CD4-positive, CD25-positive, alpha-beta regulatory T cell (primary cell): ENCODE results near the gene SLC23A1. TPM values are rescaled to one million over a fixed set of nuclear protein-coding genes. Genes with fewer than 3 reads are reported as not detected.
"Not testable (repeated sequence)": the region's sequence is repeated elsewhere in the genome, so short reads cannot be mapped to it uniquely, and the experiment has no call there.

Experiments
- ATAC-seq, 2 donors: fragments of 150-1000 bp; cut with Tn5 transposase; one replicate each; pipeline ENCODE4 v1.10.0; 2021; ENCODE audit warnings: low read depth in 2 of 2, moderate number of reproducible peaks in 2 of 2, moderate library complexity in 1 of 2
- DNase-seq, 3 donors: peaks; one replicate each; pipeline versions ENCODE4 v3.0.0 to v3.0.0-alpha.2; 2012 to 2022; ENCODE audit warnings: mixed read lengths in 1 of 3
- H3K27ac ChIP-seq: one replicate; pipeline ENCODE4 v1.7.0; 2013; ENCODE audit warnings: mild to moderate bottlenecking, low read length; ENCODE audit not compliant: insufficient read depth, poor library complexity, severe bottlenecking
- H3K27me3 ChIP-seq: one replicate; pipeline ENCODE4 v1.7.0; 2013; ENCODE audit warnings: low read length; ENCODE audit not compliant: control insufficient read depth, insufficient read depth
- H3K36me3 ChIP-seq: one replicate; pipeline ENCODE4 v1.7.0; 2013; ENCODE audit warnings: mild to moderate bottlenecking, low read length, moderate library complexity; ENCODE audit not compliant: control insufficient read depth, insufficient read depth
- H3K4me1 ChIP-seq: 2 replicates; pipeline ENCODE4 v1.7.0; 2013; ENCODE audit warnings: mild to moderate bottlenecking, low read length; ENCODE audit not compliant: insufficient read depth, control insufficient read depth, poor library complexity, severe bottlenecking
- H3K4me3 ChIP-seq: one replicate; pipeline ENCODE4 v1.7.0; 2013; ENCODE audit warnings: low read depth, mild to moderate bottlenecking, low read length, moderate library complexity
- H3K9me3 ChIP-seq, 2 experiments: 1 replicate in 1 of 2; 2 replicates in 1 of 2; pipeline ENCODE4 v1.7.0; 2013; ENCODE audit warnings: low read length in 2 of 2, mild to moderate bottlenecking in 1 of 2, moderate library complexity in 1 of 2; ENCODE audit not compliant: control insufficient read depth in 2 of 2
- H3K27ac Mint-ChIP-seq, 3 donors: one replicate each; pipeline ENCODE4 v1.8.0; 2020 to 2022; ENCODE audit warnings: mild to moderate bottlenecking in 3 of 3, mixed read lengths in 3 of 3, moderate library complexity in 2 of 3
- H3K27me3 Mint-ChIP-seq: one replicate; pipeline ENCODE4 v1.8.0; 2022; ENCODE audit warnings: mild to moderate bottlenecking, mixed read lengths
- H3K36me3 Mint-ChIP-seq: one replicate; pipeline ENCODE4 v1.8.0; 2020; ENCODE audit warnings: mixed read lengths
- H3K4me1 Mint-ChIP-seq, 4 donors: one replicate each; pipeline ENCODE4 v1.8.0; 2020 to 2022; ENCODE audit warnings: mixed read lengths in 4 of 4, mild to moderate bottlenecking in 1 of 4
- H3K4me3 Mint-ChIP-seq, 4 donors: one replicate each; pipeline ENCODE4 v1.8.0; 2020 to 2022; ENCODE audit warnings: mild to moderate bottlenecking in 4 of 4, mixed read lengths in 4 of 4, moderate library complexity in 3 of 4
- H3K9me3 Mint-ChIP-seq, 7 donors: one replicate each; pipeline ENCODE4 v1.8.0; 2020 to 2022; ENCODE audit warnings: mixed read lengths in 7 of 7, mild to moderate bottlenecking in 3 of 7, moderate library complexity in 2 of 7
- polyA plus RNA-seq, 4 donors: library from polyadenylated mRNA; unstranded; fragments of 300-500 nt; fragmentation: Illumina TruSeq; gene quantifications; one replicate each; pipeline ENCODE4 v1.2.3, GENCODE V29; 2021
- total RNA-seq: library from RNA; stranded (reverse); gene quantifications from one replicate; pipeline ENCODE4 v1.2.3, GENCODE V29; 2022

The SLC23A1 gene
- total and polyA plus RNA-seq, 5 donors from 2014 or later = 0.09 to 0.13 TPM; not detected in 3

DNA sequence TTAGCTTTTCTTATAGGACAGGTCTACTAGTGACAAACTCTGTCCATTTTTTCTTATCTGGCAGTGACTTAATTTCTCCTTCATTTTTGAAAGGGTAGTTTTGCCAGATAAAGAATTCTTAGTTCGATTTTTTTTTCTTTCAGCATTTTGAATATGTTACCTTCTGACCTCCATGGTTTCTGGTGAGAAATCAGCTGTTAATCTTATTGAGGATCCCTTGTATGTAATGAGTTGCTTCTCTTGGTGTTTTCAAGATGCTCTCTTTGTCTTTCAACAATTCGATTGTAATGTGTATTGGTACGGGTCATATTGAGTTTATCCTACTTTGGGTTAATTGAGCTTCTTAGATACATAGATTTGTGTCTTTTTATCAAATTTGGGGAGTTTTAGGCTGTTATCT, 28.9 kb downstream of the SLC23A1 start:
- Mint-ChIP-seq H3K27ac (no peak overlapping the region), H3K4me3 (no peak overlapping the region), H3K27me3 (peaks cover 4% of the 10 kb centered on the region), H3K4me1 (peaks cover 24 to 67% (median 43%) of the 10 kb centered on the region in 4 donors), H3K9me3 (peaks cover 0 to 1% (median 0%) of the 10 kb centered on the region in 7 donors), H3K36me3 (peaks cover 24% of the 10 kb centered on the region)
- Histone ChIP-seq H3K36me3 (peaks cover 17% of the 10 kb centered on the region), H3K4me1 (peaks cover 6% of the 10 kb centered on the region), H3K27me3 (no peaks in the 10 kb centered on the region), H3K27ac (no peak overlapping the region), H3K9me3 (no peaks in the 10 kb centered on the region), H3K4me3 (no peak overlapping the region)
- DNase-seq (no peak), ATAC-seq (no peak)

DNA sequence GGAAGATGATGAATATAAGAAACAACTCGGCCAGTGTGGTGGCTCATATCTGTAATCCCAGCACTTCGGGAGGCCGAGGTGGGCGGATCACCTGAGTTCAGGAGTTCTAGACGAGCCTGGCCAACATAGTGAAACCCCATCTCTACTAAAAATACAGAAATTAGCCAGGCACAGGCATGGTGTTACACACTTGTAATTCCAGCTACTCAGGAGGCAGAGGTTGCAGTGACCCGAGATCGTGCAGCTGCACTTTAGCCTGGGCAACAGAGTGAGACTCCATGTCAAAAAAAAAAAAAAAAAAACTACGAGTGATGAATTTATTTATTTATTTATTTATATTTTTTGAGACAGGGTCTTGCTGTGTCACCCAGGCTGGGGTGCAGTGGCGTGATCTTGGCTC, 35.2 kb downstream of the SLC23A1 start:
- H3K4me3 ChIP-seq, H3K27me3 Mint-ChIP-seq, ATAC-seq, H3K27ac ChIP-seq, H3K9me3 Mint-ChIP-seq, H3K36me3 ChIP-seq, H3K27me3 ChIP-seq, H3K27ac Mint-ChIP-seq, DNase-seq, H3K4me3 Mint-ChIP-seq, H3K9me3 ChIP-seq: not testable (repeated sequence)
- peaks cover 18 to 80% (median 44%) of the 10 kb centered on the region in 4 donors for H3K4me1 Mint-ChIP-seq
- peaks cover 21% of the 10 kb centered on the region for H3K4me1 ChIP-seq
- H3K36me3 Mint-ChIP-seq = peaks cover 22% of the 10 kb centered on the region

DNA sequence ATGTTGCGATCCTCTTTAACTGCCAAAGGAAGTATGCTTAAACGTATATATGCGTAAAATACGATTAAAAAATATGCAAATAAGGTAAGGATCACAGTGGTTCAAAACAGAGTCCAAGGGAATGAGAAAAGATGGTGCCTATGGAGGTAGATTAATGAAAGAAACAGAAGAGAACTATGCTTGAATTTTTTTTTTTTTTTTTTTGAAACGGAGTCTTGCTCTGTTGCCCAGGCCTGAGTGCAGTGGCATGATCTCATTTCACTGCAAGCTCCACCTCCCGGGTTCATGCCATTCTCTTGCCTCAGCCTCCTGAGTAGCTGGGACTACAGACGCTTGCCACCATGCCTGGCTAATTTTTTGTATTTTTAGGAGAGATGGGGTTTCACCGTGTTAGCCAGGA, 37.7 kb downstream of the SLC23A1 start:
- DNase-seq, H3K9me3 Mint-ChIP-seq, H3K27ac Mint-ChIP-seq, H3K27me3 ChIP-seq, H3K27me3 Mint-ChIP-seq, H3K9me3 ChIP-seq, H3K36me3 ChIP-seq, ATAC-seq, H3K27ac ChIP-seq: not testable (repeated sequence)
- Mint-ChIP-seq H3K36me3 (peaks cover 22% of the 10 kb centered on the region), H3K4me1 (peaks cover 29 to 82% (median 54%) of the 10 kb centered on the region in 4 donors), H3K4me3 (peak overlapping the region in 3 of 4 donors; percentile 26 to 49 (median 47))
- Histone ChIP-seq H3K4me1 (peaks cover 31% of the 10 kb centered on the region), H3K4me3 (peak overlapping the region; percentile 4)

DNA sequence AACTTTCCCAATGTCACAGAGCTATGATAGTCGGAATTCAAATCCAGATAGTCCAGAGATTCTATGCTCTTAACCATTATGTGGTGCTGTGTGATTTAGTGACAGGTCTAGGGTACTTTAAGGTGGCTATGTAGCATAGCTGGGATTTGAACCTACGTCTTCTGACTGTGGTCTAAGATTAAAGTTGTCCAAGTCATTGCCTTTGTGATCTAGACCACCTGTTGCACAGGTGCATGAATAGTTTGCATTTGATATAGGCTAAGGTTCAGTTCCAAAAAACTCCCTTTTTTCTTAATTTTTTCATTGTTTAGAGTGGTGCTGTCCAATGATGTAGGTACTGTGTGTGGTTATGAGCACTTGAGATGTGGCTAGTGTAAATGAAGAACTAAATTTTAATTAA, 38.9 kb downstream of the SLC23A1 start:
- peak overlapping the region; percentile 65 to 99 (median 98) for H3K4me3 Mint-ChIP-seq
- peaks cover 8% of the 10 kb centered on the region for H3K27me3 Mint-ChIP-seq
- Histone ChIP-seq H3K36me3 (peaks cover 7% of the 10 kb centered on the region), H3K9me3 (no peaks in the 10 kb centered on the region), H3K27ac (no peak overlapping the region), H3K4me1 (peaks cover 34% of the 10 kb centered on the region), H3K4me3 (peak overlapping the region; percentile 45), H3K27me3 (no peaks in the 10 kb centered on the region)
- ATAC-seq = no peak
- H3K27ac Mint-ChIP-seq = no peak overlapping the region
- H3K4me1 Mint-ChIP-seq = peaks cover 30 to 76% (median 51%) of the 10 kb centered on the region in 4 donors
- H3K9me3 Mint-ChIP-seq = peaks cover 0 to 2% (median 0%) of the 10 kb centered on the region in 7 donors
- no peak for DNase-seq
- H3K36me3 Mint-ChIP-seq = peaks cover 22% of the 10 kb centered on the region

DNA sequence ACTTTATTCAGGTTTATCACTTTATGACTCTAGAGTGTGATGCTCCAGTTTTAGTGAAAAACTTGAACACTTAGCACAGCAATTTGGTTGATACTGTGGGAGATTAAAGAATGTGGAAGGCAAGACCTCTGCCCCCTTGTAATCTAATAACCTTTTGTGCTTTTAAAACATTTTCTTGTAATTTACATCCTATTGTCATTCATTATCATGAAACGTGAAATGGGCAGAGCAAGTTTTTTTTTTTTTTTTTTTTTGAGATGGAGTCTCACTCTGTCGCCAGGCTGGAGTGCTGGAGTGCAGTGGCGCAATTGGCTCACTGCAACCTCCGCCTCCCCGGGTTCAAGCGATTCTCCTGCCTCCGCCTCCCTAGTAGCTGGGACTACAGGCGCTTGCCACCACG, 39.6 kb downstream of the SLC23A1 start:
- peak overlapping the region; percentile 96 for H3K4me3 ChIP-seq
- Mint-ChIP-seq H3K4me3 (peak overlapping the region; percentile 97 to 99 (median 98)), H3K9me3 (peaks cover 0 to 2% (median 0%) of the 10 kb centered on the region in 7 donors), H3K27me3 (peaks cover 8% of the 10 kb centered on the region), H3K36me3 (peaks cover 18% of the 10 kb centered on the region), H3K4me1 (peaks cover 35 to 71% (median 48%) of the 10 kb centered on the region in 4 donors), H3K27ac (peak overlapping the region in 2 of 3 donors; percentile 98 to 99)
- peaks cover 7% of the 10 kb centered on the region for H3K36me3 ChIP-seq
- no peak for ATAC-seq
- peaks cover 34% of the 10 kb centered on the region for H3K4me1 ChIP-seq
- H3K27me3 ChIP-seq = no peaks in the 10 kb centered on the region
- DNase-seq = no peak
- peak overlapping the region; percentile 100 for H3K27ac ChIP-seq
- H3K9me3 ChIP-seq = no peaks in the 10 kb centered on the region

DNA sequence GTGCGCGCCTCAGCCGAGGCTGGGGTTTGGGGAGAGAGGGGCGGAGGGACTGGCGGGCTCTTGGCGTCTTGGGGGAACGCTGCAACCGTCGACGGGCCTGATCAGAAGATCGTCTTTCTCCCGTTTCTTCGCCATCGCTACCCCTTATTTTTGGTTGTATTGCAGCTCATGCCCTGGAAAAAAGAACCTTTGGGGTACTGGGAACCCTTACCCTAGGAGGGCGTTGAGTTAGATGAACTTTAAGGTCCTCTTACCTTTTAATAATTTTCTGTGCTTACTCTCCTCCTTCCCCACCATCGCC, 40.7 kb downstream of the SLC23A1 start:
- DNase-seq = no peak
- H3K36me3 ChIP-seq = peaks cover 7% of the 10 kb centered on the region

DNA sequence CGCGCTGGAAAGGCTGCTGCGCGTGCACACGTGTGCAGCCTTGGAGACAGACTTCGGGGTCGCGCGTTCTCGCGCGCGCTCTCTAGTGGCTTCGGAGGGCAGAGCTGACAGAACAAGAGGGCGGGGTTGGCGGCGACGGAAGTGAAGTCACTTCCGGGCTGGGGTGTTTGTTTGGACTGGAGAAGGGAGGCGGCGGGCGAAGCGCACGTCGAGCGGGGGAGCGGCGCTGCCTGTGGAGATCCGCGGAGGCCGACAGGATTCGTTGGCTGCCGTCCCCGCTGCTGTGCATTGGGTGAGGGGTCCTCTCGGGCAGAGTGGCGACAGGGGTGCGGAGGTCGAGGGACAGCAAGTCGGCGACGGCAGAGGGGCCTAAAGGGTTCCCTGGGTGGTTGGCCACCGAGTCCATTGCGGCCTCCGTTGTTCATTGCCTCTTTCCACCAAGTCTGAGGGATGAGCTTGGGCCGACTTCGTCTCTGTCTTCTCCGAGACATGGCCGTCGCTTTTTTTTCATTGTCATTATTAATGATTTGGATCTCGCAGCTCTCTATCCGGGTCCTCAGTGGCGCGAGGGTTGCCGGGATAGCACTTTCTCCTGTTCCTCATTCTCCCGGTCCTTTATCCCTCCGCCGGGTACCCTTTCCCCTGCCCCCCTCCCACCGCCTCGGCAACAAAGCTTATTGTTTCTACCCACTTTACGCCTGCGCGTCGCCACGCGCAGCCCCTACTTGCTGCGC, 41.2 kb downstream of the SLC23A1 start, which contains the start of gene PAIP2:
Gene PAIP2, plus strand, starts transcription at position 166 of the 734 bp plus-strand sequence. CDS start 21,931 bp downstream, outside the sequence.
- H3K27ac Mint-ChIP-seq = peak within 1 kb of the TSS; percentile 98 to 99 (median 99)
- H3K4me1 Mint-ChIP-seq = peaks cover 35 to 61% (median 50%) of the 10 kb centered on the region in 4 donors
- no peaks in the 10 kb centered on the region for H3K27me3 ChIP-seq

More for the DNA sequence above, 40.7 kb downstream of the SLC23A1 start:
- Histone ChIP-seq H3K27ac (peak overlapping the region; percentile 100), H3K4me3 (peak overlapping the region; percentile 96), H3K27me3 (no peaks in the 10 kb centered on the region), H3K4me1 (peaks cover 34% of the 10 kb centered on the region), H3K9me3 (no peaks in the 10 kb centered on the region)
- ATAC-seq = peak in 1 of 2 donors; percentile 58
- H3K27me3 Mint-ChIP-seq = peaks cover 8% of the 10 kb centered on the region
- peak overlapping the region; percentile 98 to 99 (median 99) for H3K27ac Mint-ChIP-seq
- H3K4me3 Mint-ChIP-seq = peak overlapping the region; percentile 97 to 99 (median 98)
- peaks cover 35 to 64% (median 51%) of the 10 kb centered on the region in 4 donors for H3K4me1 Mint-ChIP-seq
- H3K36me3 Mint-ChIP-seq = peaks cover 18% of the 10 kb centered on the region
- peaks cover 0 to 2% (median 0%) of the 10 kb centered on the region in 7 donors for H3K9me3 Mint-ChIP-seq

More for the DNA sequence above, 41.2 kb downstream of the SLC23A1 start, which contains the start of gene PAIP2:
- Mint-ChIP-seq H3K4me3 (peak within 1 kb of the TSS; percentile 97 to 99 (median 98)), H3K9me3 (peaks cover 0 to 2% (median 0%) of the 10 kb centered on the region in 7 donors), H3K27me3 (peaks cover 8% of the 10 kb centered on the region), H3K36me3 (peaks cover 17% of the 10 kb centered on the region)
- ATAC-seq = peak; percentile 92 to 93
- Histone ChIP-seq H3K9me3 (no peaks in the 10 kb centered on the region), H3K4me1 (peaks cover 34% of the 10 kb centered on the region), H3K4me3 (peak within 1 kb of the TSS; percentile 96), H3K27ac (peak within 1 kb of the TSS; percentile 100), H3K36me3 (peaks cover 6% of the 10 kb centered on the region)
- peak; percentile 97 to 98 (median 97) for DNase-seq
